NT2/D1 (cell line): ENCODE measurements around the gene ZC3H7B.

Experiments used
- DNase-seq: peaks from one replicate; pipeline ENCODE4 v3.0.0-alpha.2; 2011; ENCODE audit warnings: low read depth, low spot score
- H3K27me3 ChIP-seq: 2 replicates; pipeline ENCODE4 v1.6.0; 2011; ENCODE audit warnings: mild to moderate bottlenecking; ENCODE audit not compliant: insufficient read length, insufficient read depth
- H3K36me3 ChIP-seq: 2 replicates; pipeline ENCODE4 v1.6.1; 2011; ENCODE audit warnings: mild to moderate bottlenecking, low read length, mixed read lengths; ENCODE audit not compliant: insufficient read depth, insufficient read length
- H3K4me1 ChIP-seq: 2 replicates; pipeline ENCODE4 v1.5.1; 2011; ENCODE audit not compliant: insufficient read depth, insufficient read length
- H3K4me3 ChIP-seq: 2 replicates; pipeline ENCODE4 v1.5.1; 2011; ENCODE audit warnings: low read depth; ENCODE audit not compliant: insufficient read length
- H3K9ac ChIP-seq: 2 replicates; pipeline ENCODE4 v1.6.0; 2011; ENCODE audit warnings: low read depth; ENCODE audit not compliant: insufficient read length
- H3K9me3 ChIP-seq: 2 replicates; pipeline ENCODE4 v1.5.1; 2011; ENCODE audit warnings: mild to moderate bottlenecking, low read length; ENCODE audit not compliant: insufficient read depth
- SUZ12 ChIP-seq: IDR thresholded peaks from 2 replicates; pipeline ENCODE4 v1.6.1; 2011; ENCODE audit not compliant: insufficient read length, insufficient read depth; ENCODE audit errors: extremely low read depth
- YY1 ChIP-seq: IDR thresholded peaks from 2 replicates; pipeline ENCODE4 v1.6.1; 2011; ENCODE audit not compliant: insufficient read length, insufficient read depth
- ZNF274 ChIP-seq: IDR thresholded peaks from 2 replicates; pipeline ENCODE4 v1.6.1; 2011; ENCODE audit warnings: mild to moderate bottlenecking, low read depth, low read length

The ZC3H7B gene

DNA sequence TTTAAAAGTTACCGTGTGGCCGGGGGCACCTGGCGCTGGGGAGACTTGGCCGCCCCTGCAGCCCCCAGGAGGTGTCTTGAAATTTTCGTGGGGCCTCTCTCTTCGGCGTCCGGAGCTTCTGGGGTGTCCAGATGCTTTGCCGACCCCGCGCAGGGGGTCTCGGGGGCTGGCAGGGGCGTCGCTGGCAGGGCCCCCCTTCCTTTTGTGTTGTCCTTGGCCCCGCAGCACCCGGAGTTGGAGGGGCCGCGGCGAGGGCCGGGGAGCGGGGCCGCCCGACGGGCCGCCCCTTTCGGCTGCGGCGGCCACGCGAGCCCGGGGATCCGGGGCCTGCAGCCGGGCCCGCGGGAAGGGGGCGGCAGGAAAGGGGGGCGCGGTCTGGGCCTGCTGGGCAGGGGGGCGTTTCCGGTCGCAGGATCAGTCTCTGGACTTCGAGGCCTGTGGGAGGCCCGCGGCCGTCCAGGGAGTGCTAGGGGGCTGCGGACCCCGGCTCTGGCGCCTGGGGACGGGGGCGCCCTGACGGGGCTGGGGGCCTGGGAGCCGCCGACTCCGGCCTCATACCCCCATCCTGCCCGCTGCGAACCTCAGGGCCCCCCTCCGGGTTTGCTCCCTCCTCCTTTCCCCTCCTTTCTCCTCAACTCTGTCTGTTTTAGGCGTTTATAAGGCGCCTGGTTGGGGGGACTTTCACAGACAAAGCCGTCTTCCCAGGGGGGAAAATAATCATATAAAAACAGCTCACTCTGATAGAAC lies 869 bp downstream of the ZC3H7B start:
- Histone ChIP-seq H3K4me1 (peaks cover 5% of the 10 kb centered on the region), H3K4me3 (peak overlapping the region; percentile 59), H3K9ac (peak overlapping the region; percentile 85), H3K36me3 (peaks cover 6% of the 10 kb centered on the region), H3K27me3 (no peaks in the 10 kb centered on the region), H3K9me3 (no peaks in the 10 kb centered on the region)
- no peak for TF ChIP-seq ZNF274
- TF ChIP-seq SUZ12, result no peak
- no peak for TF ChIP-seq YY1
- no peak for DNase-seq

DNA sequence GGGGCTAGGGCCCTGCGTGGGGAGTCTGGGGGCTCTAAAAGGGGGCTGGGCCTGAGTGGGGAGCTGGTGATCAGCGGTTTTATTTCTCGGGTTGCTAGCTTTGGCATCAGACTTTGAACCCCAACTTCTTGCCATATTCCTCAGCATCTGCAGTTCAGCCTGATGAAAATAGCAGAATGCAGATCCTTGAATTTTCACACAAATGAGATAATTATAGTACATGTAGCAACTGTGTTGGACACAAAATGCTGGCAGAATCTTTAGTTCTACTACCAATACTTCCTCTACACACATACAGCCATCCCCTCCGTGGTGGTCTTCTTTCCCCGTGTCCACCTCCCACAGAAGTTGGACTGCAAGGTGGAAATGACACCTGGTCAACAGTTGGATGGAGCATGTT lies 1.5 kb downstream of the ZC3H7B start:
- peaks cover 8% of the 10 kb centered on the region for H3K4me1 ChIP-seq
- peak overlapping the region; percentile 85 for H3K9ac ChIP-seq
- peaks cover 12% of the 10 kb centered on the region for H3K36me3 ChIP-seq
- no peaks in the 10 kb centered on the region for H3K27me3 ChIP-seq
- peak overlapping the region; percentile 59 for H3K4me3 ChIP-seq
- TF ChIP-seq ZNF274, result no peak
- no peak for TF ChIP-seq SUZ12
- no peak for TF ChIP-seq YY1
- H3K9me3 ChIP-seq, result no peaks in the 10 kb centered on the region
- DNase-seq, result no peak

DNA sequence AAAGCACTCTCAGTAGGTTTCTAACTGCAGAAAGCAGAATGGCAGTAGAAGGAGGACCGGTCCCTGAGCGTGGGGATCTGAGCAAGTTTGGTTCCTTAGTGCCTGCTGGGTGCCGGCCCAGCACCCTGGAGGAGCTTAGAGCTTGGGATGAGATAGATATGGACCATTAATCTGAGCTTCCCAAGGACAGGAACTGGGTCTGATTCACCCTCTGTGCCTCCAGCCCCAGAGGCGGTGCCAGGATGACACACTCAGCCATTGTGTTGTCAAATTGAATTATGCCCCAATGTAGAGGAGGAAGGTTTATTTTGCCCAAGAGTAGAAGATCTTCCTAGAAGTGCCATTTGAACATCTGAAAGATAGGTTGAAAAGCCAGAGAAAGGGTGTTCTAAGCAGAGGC lies 4.3 kb downstream of the ZC3H7B start:
- no peak overlapping the region for H3K4me3 ChIP-seq
- H3K4me1 ChIP-seq, result peaks cover 8% of the 10 kb centered on the region
- H3K9me3 ChIP-seq, result no peaks in the 10 kb centered on the region
- H3K9ac ChIP-seq, result no peak overlapping the region
- H3K36me3 ChIP-seq, result peaks cover 30% of the 10 kb centered on the region
- TF ChIP-seq YY1, result no peak
- no peak for TF ChIP-seq ZNF274
- no peak for TF ChIP-seq SUZ12
- no peaks in the 10 kb centered on the region for H3K27me3 ChIP-seq
- no peak for DNase-seq

DNA sequence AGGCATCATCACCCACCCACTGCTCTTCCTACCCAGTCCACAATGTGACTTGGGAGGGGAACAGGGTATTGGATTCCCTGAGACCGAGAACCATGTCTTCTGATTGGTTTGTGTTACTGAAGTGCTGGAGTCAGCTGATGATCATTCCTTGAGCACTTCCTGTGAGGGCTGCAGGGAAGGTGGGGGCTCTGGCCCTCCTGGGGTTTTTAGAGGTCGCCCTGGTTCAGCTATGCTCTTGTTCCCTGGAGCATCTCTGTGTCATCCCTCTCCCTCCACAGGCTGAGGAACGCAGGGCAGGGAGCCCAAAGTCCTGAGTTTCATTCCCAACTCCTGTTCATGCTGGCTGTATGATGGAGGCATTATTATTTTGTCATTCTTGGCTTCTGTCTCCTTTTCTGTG lies 6.7 kb downstream of the ZC3H7B start:
- H3K4me1 ChIP-seq, result peaks cover 11% of the 10 kb centered on the region
- no peaks in the 10 kb centered on the region for H3K9me3 ChIP-seq
- H3K27me3 ChIP-seq, result no peaks in the 10 kb centered on the region
- DNase-seq, result no peak
- no peak overlapping the region for H3K4me3 ChIP-seq
- no peak overlapping the region for H3K9ac ChIP-seq
- peaks cover 30% of the 10 kb centered on the region for H3K36me3 ChIP-seq
- TF ChIP-seq YY1 (no peak), ZNF274 (no peak), SUZ12 (no peak)

DNA sequence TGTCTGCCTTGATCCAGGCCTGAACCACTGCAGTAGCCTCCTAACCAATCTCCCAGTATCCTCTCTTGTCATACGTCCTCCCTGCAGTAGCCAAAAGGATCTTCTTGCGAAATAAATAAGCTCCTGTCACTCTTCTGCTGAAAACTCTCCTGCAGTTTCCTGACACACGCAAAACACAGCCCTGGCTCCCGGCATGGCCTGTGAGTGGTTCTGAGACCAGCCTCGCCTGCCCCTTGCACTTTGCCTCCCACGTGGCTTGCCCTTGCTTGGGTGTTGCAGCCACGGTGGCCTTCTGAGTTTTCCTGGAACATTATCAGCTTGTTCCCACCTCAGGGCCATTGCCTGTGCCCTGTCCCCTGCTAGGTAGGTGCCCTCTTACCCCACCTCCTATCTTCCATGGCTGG lies 7.2 kb downstream of the ZC3H7B start:
- Histone ChIP-seq H3K9ac (no peak overlapping the region), H3K36me3 (peaks cover 30% of the 10 kb centered on the region), H3K4me3 (no peak overlapping the region), H3K4me1 (peaks cover 11% of the 10 kb centered on the region), H3K9me3 (no peaks in the 10 kb centered on the region), H3K27me3 (no peaks in the 10 kb centered on the region)
- DNase-seq, result no peak
- no peak for TF ChIP-seq YY1
- TF ChIP-seq ZNF274, result no peak

DNA sequence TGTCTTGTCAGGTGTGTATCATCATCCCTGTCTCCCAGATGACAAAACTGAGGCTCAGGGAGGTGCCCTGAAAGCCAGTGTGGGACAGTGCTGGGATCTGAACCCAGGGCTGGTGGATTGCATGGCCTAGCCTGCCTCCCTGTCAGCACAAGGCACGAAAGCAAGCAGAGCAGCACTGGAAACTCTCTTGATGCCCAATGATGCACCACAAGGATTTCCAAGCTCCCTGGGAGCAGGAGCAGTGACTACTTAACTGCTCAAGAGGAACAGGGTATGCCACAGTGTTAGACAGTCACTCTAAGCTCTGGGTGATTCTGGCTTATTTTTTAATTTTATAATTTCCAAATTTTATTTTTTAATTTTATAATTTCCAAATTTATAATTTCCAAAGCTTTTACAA lies 9.0 kb downstream of the ZC3H7B start:
- Histone ChIP-seq H3K4me3 (no peak overlapping the region), H3K36me3 (peaks cover 27% of the 10 kb centered on the region), H3K27me3 (no peaks in the 10 kb centered on the region), H3K4me1 (peaks cover 11% of the 10 kb centered on the region), H3K9ac (no peak overlapping the region), H3K9me3 (no peaks in the 10 kb centered on the region)
- TF ChIP-seq ZNF274 (no peak), SUZ12 (no peak), YY1 (no peak)
- no peak for DNase-seq

DNA sequence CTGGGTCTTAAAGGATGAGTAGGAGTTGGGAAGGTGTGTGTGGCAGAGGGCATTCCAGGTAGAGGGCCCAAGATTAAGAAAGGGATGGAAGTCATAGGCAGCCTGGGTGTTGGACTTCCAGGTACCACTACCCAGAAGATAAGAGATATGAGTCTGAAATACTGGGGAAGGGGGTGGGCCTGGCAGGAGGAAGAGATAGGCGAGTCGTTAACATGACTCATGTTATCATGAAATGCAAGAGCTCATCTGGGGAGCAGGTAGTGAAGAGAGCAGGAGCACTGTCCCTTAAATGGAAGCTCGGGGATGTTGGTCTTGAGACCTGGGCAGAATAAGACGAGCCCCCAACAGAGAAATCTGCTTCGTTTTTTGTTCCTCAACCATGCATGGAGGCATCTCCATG lies 10.2 kb downstream of the ZC3H7B start:
- DNase-seq, result no peak
- Histone ChIP-seq H3K27me3 (no peaks in the 10 kb centered on the region), H3K9me3 (no peaks in the 10 kb centered on the region), H3K9ac (no peak overlapping the region), H3K36me3 (peaks cover 27% of the 10 kb centered on the region), H3K4me3 (no peak overlapping the region), H3K4me1 (peaks cover 8% of the 10 kb centered on the region)
- TF ChIP-seq SUZ12 (no peak), YY1 (no peak)
